SK-N-SH (cell line): Measurements from ENCODE around the gene TBL3.

ENCODE experiments used
- CTCF ChIP-seq: fragments of 200-600 bp; sonication (generic); IDR thresholded peaks from 2 replicates; pipeline ENCODE4 v1.6.1; 2017; ENCODE audit warnings: antibody characterized with exemption, mild to moderate bottlenecking, moderate library complexity
- EZH2phosphoT487 ChIP-seq: fragments of 200-600 bp; sonication (generic); IDR thresholded peaks from 2 replicates; pipeline ENCODE4 v1.6.1; 2017; ENCODE audit warnings: low read depth, mixed run types, mild to moderate bottlenecking, antibody characterized with exemption, moderate library complexity, borderline replicate concordance
- POLR2AphosphoS5 ChIP-seq: IDR thresholded peaks from 2 replicates; pipeline ENCODE4 v1.6.1; 2012; ENCODE audit warnings: low read depth, low read length
- RCOR1 ChIP-seq: fragments of 150-350 bp; IDR thresholded peaks from 2 replicates; pipeline ENCODE4 v1.6.1; 2017; ENCODE audit warnings: antibody characterized with exemption, low read length
- REST ChIP-seq: IDR thresholded peaks from 2 replicates; pipeline ENCODE4 v1.6.1; 2012; ENCODE audit warnings: mild to moderate bottlenecking, low read depth, low read length, moderate library complexity
- RFX5 ChIP-seq: IDR thresholded peaks from 2 replicates; pipeline ENCODE4 v1.6.1; 2012; ENCODE audit warnings: mild to moderate bottlenecking, improper control_type of control experiment, low read length
- TAF1 ChIP-seq: IDR thresholded peaks from 2 replicates; pipeline ENCODE4 v1.6.1; 2012; ENCODE audit warnings: low read depth, mild to moderate bottlenecking, low read length, moderate library complexity, borderline replicate concordance
- TEAD4 ChIP-seq: IDR thresholded peaks from 2 replicates; pipeline ENCODE4 v1.4.0; 2012; ENCODE audit warnings: mild to moderate bottlenecking, borderline replicate concordance; ENCODE audit not compliant: insufficient read depth

DNA sequence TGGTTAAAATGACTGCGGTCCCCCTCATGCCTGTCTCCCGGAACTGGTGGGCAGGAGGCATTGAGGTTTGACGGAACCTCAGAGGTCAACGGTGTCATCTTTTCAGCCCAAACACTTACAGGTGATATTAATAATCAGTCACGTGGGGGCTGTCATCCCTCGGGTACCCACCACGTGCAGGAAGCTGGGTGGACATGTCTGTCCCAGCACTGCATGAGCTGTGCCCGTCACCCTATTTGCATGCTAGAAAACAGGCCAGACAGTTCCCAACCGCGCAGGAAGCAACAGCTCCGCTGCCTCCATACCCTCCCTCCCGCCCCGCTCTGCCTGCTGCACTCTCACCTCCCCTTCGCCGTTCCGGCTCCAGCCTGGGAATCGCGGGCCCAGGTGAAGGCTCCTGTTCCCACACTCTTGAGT, 19.3 kb downstream of the TBL3 start:
- no peak for TF ChIP-seq CTCF
- TF ChIP-seq EZH2phosphoT487, result no peak
- TF ChIP-seq POLR2AphosphoS5, result no peak
- TF ChIP-seq RCOR1, result no peak
- no peak for TF ChIP-seq REST
- no peak for TF ChIP-seq TEAD4
- no peak for TF ChIP-seq RFX5
- no peak for TF ChIP-seq TAF1
